Tibial artery (tissue), 4 donors: ENCODE data around the gene TEKT3.

Source experiments
- DNase-seq, 2 donors: peaks; one replicate each; pipeline ENCODE4 v3.0.0-alpha.2; 2019
- H3K27ac ChIP-seq, 2 donors: fragments of 200-600 bp; sonication (generic) in 1 of 2; 1 replicate in 1 of 2; 2 replicates in 1 of 2; pipeline ENCODE4 v1.5.1; 2018 to 2019; ENCODE audit warnings: mild to moderate bottlenecking in 1 of 2
- H3K27me3 ChIP-seq, 2 donors: fragments of 200-600 bp; sonication (generic) in 1 of 2; one replicate each; pipeline versions ENCODE4 v1.5.1 to v1.6.0; 2016 to 2019
- H3K36me3 ChIP-seq, 3 donors: fragments of 200-600 bp; sonication (generic) in 2 of 3; one replicate each; pipeline ENCODE4 v1.5.1; 2016 to 2019; ENCODE audit warnings: mild to moderate bottlenecking in 2 of 3
- H3K4me1 ChIP-seq, 4 donors: fragments of 200-600 bp; sonication (generic) in 2 of 4; 1 replicate in 3 of 4; 2 replicates in 1 of 4; pipeline ENCODE4 v1.5.1; 2016 to 2019
- H3K4me3 ChIP-seq, 2 donors: fragments of 200-600 bp; sonication (generic) in 1 of 2; 1 replicate in 1 of 2; 2 replicates in 1 of 2; pipeline ENCODE4 v1.5.1; 2018 to 2019; ENCODE audit warnings: mild to moderate bottlenecking in 2 of 2
- H3K9me3 ChIP-seq, 3 donors: fragments of 200-600 bp; sonication (generic) in 1 of 3; one replicate each; pipeline ENCODE4 v1.5.1; 2016 to 2019
- CTCF ChIP-seq, 2 experiments: fragments of 200-600 bp in 1 of 2; fragments of 450-650 bp in 1 of 2; IDR thresholded peaks; one replicate each; pipeline ENCODE4 v1.5.1; 2017 to 2019; ENCODE audit warnings: antibody characterized with exemption in 2 of 2, mild to moderate bottlenecking in 1 of 2, moderate library complexity in 1 of 2
- intact Hi-C: fragments of 100-400 bp; cut with DNase I; formaldehyde crosslinking; loops from one replicate; pipeline ENCODE4 v1.15.0; 2023; ENCODE audit warnings: low total_unique reads

The TEKT3 gene

GRCh38 chr17:15289285-15290183 is 51.9 kb downstream of the TEKT3 start:
- intact Hi-C loops: no loop called here
- no peaks in the 10 kb centered on the region for H3K9me3 ChIP-seq
- H3K4me1 ChIP-seq: no peaks in the 10 kb centered on the region

GRCh38 chr17:15288859-15289258 is 52.5 kb downstream of the TEKT3 start:
- no peak for DNase-seq
- H3K36me3 ChIP-seq: no peaks in the 10 kb centered on the region
- H3K27me3 ChIP-seq: no peaks in the 10 kb centered on the region
- H3K27ac ChIP-seq: no peak overlapping the region
- intact Hi-C loops: no loop called here
- no peaks in the 10 kb centered on the region for H3K4me1 ChIP-seq
- H3K9me3 ChIP-seq: no peaks in the 10 kb centered on the region
- no peak for TF ChIP-seq CTCF (IDR thresholded peaks at IDR 0.05)
- no peak overlapping the region for H3K4me3 ChIP-seq

More at GRCh38 chr17:15289285-15290183, 51.9 kb downstream of the TEKT3 start:
- Histone ChIP-seq H3K4me3 (no peak overlapping the region), H3K27ac (no peak overlapping the region), H3K27me3 (no peaks in the 10 kb centered on the region), H3K36me3 (no peaks in the 10 kb centered on the region)
- no peak for TF ChIP-seq CTCF (IDR thresholded peaks at IDR 0.05)
- DNase-seq: no peak

GRCh38 chr17:15287538-15288267 is 53.7 kb downstream of the TEKT3 start:
- Histone ChIP-seq H3K27ac (no peak overlapping the region), H3K36me3 (no peaks in the 10 kb centered on the region), H3K4me1 (no peaks in the 10 kb centered on the region), H3K4me3 (no peak overlapping the region), H3K9me3 (no peaks in the 10 kb centered on the region), H3K27me3 (no peaks in the 10 kb centered on the region)
- peak in 1 of 2 donors; percentile 70 for DNase-seq
- intact Hi-C loops: no loop called here
- TF ChIP-seq CTCF (IDR thresholded peaks at IDR 0.05): no peak

- Histone ChIP-seq H3K4me1 (no peaks in the 10 kb centered on the region), H3K27ac (no peak overlapping the region), H3K9me3 (no peaks in the 10 kb centered on the region), H3K4me3 (no peak overlapping the region), H3K36me3 (no peaks in the 10 kb centered on the region), H3K27me3 (no peaks in the 10 kb centered on the region)
- no peak for DNase-seq
- intact Hi-C loops: no loop called here
- no peak for TF ChIP-seq CTCF (IDR thresholded peaks at IDR 0.05)
Measured at GRCh38 chr17:15285466-15285865, 55.9 kb downstream of the TEKT3 start.

- H3K27ac ChIP-seq: no peak overlapping the region
- no peak for TF ChIP-seq CTCF (IDR thresholded peaks at IDR 0.05)
- H3K4me1 ChIP-seq: no peaks in the 10 kb centered on the region
- no peaks in the 10 kb centered on the region for H3K27me3 ChIP-seq
- no peaks in the 10 kb centered on the region for H3K9me3 ChIP-seq
- no peak overlapping the region for H3K4me3 ChIP-seq
- intact Hi-C loops: no loop called here
- H3K36me3 ChIP-seq: no peaks in the 10 kb centered on the region
- no peak for DNase-seq
Measured at GRCh38 chr17:15284537-15284936, 56.9 kb downstream of the TEKT3 start.
